GM23338 (cell line): ENCODE data around the gene PIK3C2B.

Experiments
- CREB1 ChIP-seq: fragments of 250-450 bp; sonication (Bioruptor Pico); IDR thresholded peaks from 2 replicates; pipeline ENCODE4 v1.5.0; 2020; ENCODE audit warnings: low read depth, mild to moderate bottlenecking, moderate library complexity
- CTCF ChIP-seq, 2 experiments: fragments of 200-600 bp in 1 of 2; sonication (generic) in 1 of 2; conservative IDR thresholded peaks; 2 replicates each; pipeline versions ENCODE4 v1.5.1 to v1.6.1; 2016 to 2017; ENCODE audit warnings: antibody characterized with exemption in 2 of 2, low read depth in 2 of 2, mild to moderate bottlenecking in 2 of 2, moderate library complexity in 1 of 2
- ETS1 ChIP-seq: IDR thresholded peaks from 2 replicates; pipeline ENCODE4 v1.6.1; 2016; ENCODE audit warnings: antibody characterized with exemption
- EZH2 ChIP-seq: fragments of 200-600 bp; sonication (generic); IDR thresholded peaks from one replicate; pipeline ENCODE4 v1.8.0; 2017; ENCODE audit warnings: antibody characterized with exemption, mild to moderate bottlenecking, low read depth; ENCODE audit not compliant: unreplicated experiment
- EZH2phosphoT487 ChIP-seq: fragments of 200-600 bp; sonication (generic); IDR thresholded peaks from one replicate; pipeline ENCODE4 v1.8.1; 2018; ENCODE audit warnings: antibody characterized with exemption; ENCODE audit not compliant: unreplicated experiment
- POLR2AphosphoS5 ChIP-seq: IDR thresholded peaks from 2 replicates; pipeline ENCODE4 v1.6.1; 2016; ENCODE audit warnings: antibody characterized with exemption, low read depth
- REST ChIP-seq: IDR thresholded peaks from one replicate; pipeline ENCODE4 v1.6.1; 2018; ENCODE audit warnings: antibody characterized with exemption; ENCODE audit not compliant: unreplicated experiment
- STAT1 ChIP-seq: IDR thresholded peaks from one replicate; pipeline ENCODE4 v1.6.1; 2016; ENCODE audit warnings: antibody characterized with exemption; ENCODE audit not compliant: unreplicated experiment
- ZNF114 ChIP-seq: fragments of 250-450 bp; sonication (Bioruptor Pico); IDR thresholded peaks from 2 replicates; pipeline ENCODE4 v1.5.0; 2020; ENCODE audit warnings: mild to moderate bottlenecking, moderate library complexity
- ZNF331 ChIP-seq: fragments of 250-450 bp; sonication (Bioruptor Pico); IDR thresholded peaks from 2 replicates; pipeline ENCODE4 v1.5.0; 2020; ENCODE audit warnings: low read depth, mild to moderate bottlenecking, moderate library complexity

DNA sequence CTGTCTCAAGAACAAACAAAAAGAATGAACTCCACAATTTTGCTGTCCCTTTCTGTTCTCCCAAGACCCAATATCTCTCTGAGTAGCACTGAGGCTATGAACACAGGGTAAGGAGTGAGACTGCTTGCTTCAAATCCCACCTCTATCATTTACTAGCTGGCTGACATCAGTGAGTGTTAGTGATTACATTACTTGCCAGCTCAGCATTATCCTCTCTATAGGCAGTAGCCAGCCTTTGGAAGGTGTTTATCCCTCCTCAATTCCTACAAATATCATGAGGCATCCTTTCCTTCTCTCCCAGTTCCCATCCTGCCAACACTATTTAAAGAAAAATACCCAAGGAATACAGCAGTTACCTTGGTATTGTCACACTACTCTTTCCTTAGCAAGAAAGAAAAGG is 3.0 kb downstream of the PIK3C2B start:
- no peak for TF ChIP-seq CTCF (conservative IDR thresholded peaks at IDR 0.05; ENCODE audit: low read depth in 2 of 2)
- TF ChIP-seq POLR2AphosphoS5 = no peak
- no peak for TF ChIP-seq EZH2
- no peak for TF ChIP-seq REST
- no peak for TF ChIP-seq CREB1 (CRISPR knock-in tag)
- TF ChIP-seq EZH2phosphoT487 = no peak
- TF ChIP-seq ZNF114 = no peak
- no peak for TF ChIP-seq ETS1
- TF ChIP-seq STAT1 = no peak
- no peak for TF ChIP-seq ZNF331 (CRISPR knock-in tag)
